ENCODE data around the gene COIL. TPM values are rescaled to one million over a fixed set of nuclear protein-coding genes. Genes with fewer than 3 reads are reported as not detected.

Gene COIL
- total RNA-seq, 1 experiment from 2014 or later, result 31.2 TPM

GRCh38 chr17:56983366-56983765, 22.5 kb upstream of the COIL start:
- no peaks in the 10 kb centered on the region for H4K20me1 ChIP-seq (ENCODE audit: insufficient read depth)
- no peaks in the 10 kb centered on the region for H3K36me3 ChIP-seq (ENCODE audit: control insufficient read depth in 1 of 2, insufficient read depth in 2 of 2, low read length in 2 of 2)
- ChIA-PET RAD21 (ENCODE audit: low non-redundant PET in 1 of 2, low total read pairs in 2 of 2, uncharacterized antibody in 2 of 2, unreplicated experiment in 2 of 2) (no interaction called here), POLR2A (no interaction called here), CTCF (no interaction called here)
- no peak overlapping the region for H2AFZ ChIP-seq (ENCODE audit: low read depth, low read length, poor library complexity, severe bottlenecking)
- H3K27me3 ChIP-seq (ENCODE audit: insufficient read depth, low read length), result no peaks in the 10 kb centered on the region
- ATAC-seq, result no peak
- TF ChIP-seq ELF1 (IDR thresholded peaks at IDR 0.05; ENCODE audit: borderline replicate concordance, low read depth), result no peak
- no peak for TF ChIP-seq SIN3A (IDR thresholded peaks at IDR 0.05; ENCODE audit: low read depth)
- no peak for TF ChIP-seq ZNF274 (IDR thresholded peaks at IDR 0.05; ENCODE audit: low read depth, low read length)
- no peak for TF ChIP-seq MAX (IDR thresholded peaks at IDR 0.05)
- TF ChIP-seq ZBTB33 (IDR thresholded peaks at IDR 0.05; ENCODE audit: extremely low read depth, insufficient replicate concordance, low read length), result no peak
- no peak for TF ChIP-seq SP1 (IDR thresholded peaks at IDR 0.05; ENCODE audit: low read depth)
- TF ChIP-seq CTCF (IDR thresholded peaks at IDR 0.05 in 2 of 3, conservative IDR thresholded peaks at IDR 0.05 in 1 of 3; ENCODE audit: borderline replicate concordance in 1 of 3, insufficient read depth in 1 of 3, low read depth in 2 of 3, low read length in 2 of 3), result no peak
- TF ChIP-seq ATF3 (IDR thresholded peaks at IDR 0.05), result no peak
- TF ChIP-seq POLR2AphosphoS5 (IDR thresholded peaks at IDR 0.05; ENCODE audit: low read depth, low read length), result no peak
- TF ChIP-seq RAD21 (IDR thresholded peaks at IDR 0.05; ENCODE audit: low read depth), result no peak
- no peak for TF ChIP-seq JUND (IDR thresholded peaks at IDR 0.05)
- no peak for TF ChIP-seq EZH2 (IDR thresholded peaks at IDR 0.05)
- TF ChIP-seq CBX3 (IDR thresholded peaks at IDR 0.05; ENCODE audit: low read depth), result no peak
- no peak for TF ChIP-seq EGR1 (IDR thresholded peaks at IDR 0.05; ENCODE audit: low read depth)
- no peak for TF ChIP-seq YY1 (IDR thresholded peaks at IDR 0.05; ENCODE audit: extremely low read depth, insufficient replicate concordance, low read depth, low read length)
- TF ChIP-seq TCF7L2 (IDR thresholded peaks at IDR 0.05; ENCODE audit: borderline replicate concordance, extremely low read depth, insufficient read depth, insufficient read length), result no peak
- TF ChIP-seq SRF (IDR thresholded peaks at IDR 0.05; ENCODE audit: low read depth), result no peak
- no peak for TF ChIP-seq REST (IDR thresholded peaks at IDR 0.05; ENCODE audit: low read depth)
- no peak for TF ChIP-seq POLR2A (IDR thresholded peaks at IDR 0.05; ENCODE audit: borderline replicate concordance, extremely low read depth, insufficient read depth, insufficient read length)
- H3K4me1 ChIP-seq (ENCODE audit: control insufficient read depth in 1 of 2, insufficient read depth in 2 of 2, low read length in 2 of 2), result peaks cover 3 to 6% of the 10 kb centered on the region in 2 experiments; a peak in 2 of 4 replicates
- no peak for DNase-seq (ENCODE audit: low read depth, low spot score)
- no peak overlapping the region for H3K4me3 ChIP-seq (replicated peaks in 1 of 2; ENCODE audit: low read depth in 1 of 2, low read length in 2 of 2)
- H3K27ac ChIP-seq (ENCODE audit: low read depth, low read length), result no peak overlapping the region
- no peak overlapping the region for H3K4me2 ChIP-seq (ENCODE audit: low read length)
- H3K9me3 ChIP-seq (ENCODE audit: control insufficient read depth in 1 of 2, insufficient read depth in 1 of 2, low read depth in 1 of 2, low read length in 2 of 2), result no peaks in the 10 kb centered on the region
- H3K9ac ChIP-seq (ENCODE audit: low read length), result no peak overlapping the region
- no TSS peak for BruUV-seq (replicated peaks)
- H3K9me2 ChIP-seq (ENCODE audit: insufficient read depth), result no peaks in the 10 kb centered on the region
- no peaks in the 10 kb centered on the region for H3K79me2 ChIP-seq (ENCODE audit: insufficient read depth, low read length)
- intact Hi-C loops (cut with micrococcal nuclease), result no loop called here
